HL-60 (cell line): ENCODE data around the gene ST6GALNAC2.

Experiments used
- CTCF ChIP-seq: IDR thresholded peaks from one replicate; pipeline ENCODE4 v1.5.1; 2011; ENCODE audit warnings: low read length, control low read depth, inconsistent platforms; ENCODE audit not compliant: insufficient read depth
- GABPA ChIP-seq: IDR thresholded peaks from 2 replicates; pipeline ENCODE4 v1.6.1; 2012; ENCODE audit warnings: low read depth
- POLR2AphosphoS5 ChIP-seq: IDR thresholded peaks from 2 replicates; pipeline ENCODE4 v1.6.1; 2012; ENCODE audit warnings: low read depth
- REST ChIP-seq: IDR thresholded peaks from 2 replicates; pipeline ENCODE4 v1.6.1; 2012; ENCODE audit warnings: low read depth; ENCODE audit not compliant: insufficient replicate concordance
- SPI1 ChIP-seq: IDR thresholded peaks from 2 replicates; pipeline ENCODE4 v1.6.1; 2012; ENCODE audit warnings: low read depth, mild to moderate bottlenecking, borderline replicate concordance

GRCh38 chr17:76633628-76634328 lies 48.1 kb upstream of the ST6GALNAC2 start:
- TF ChIP-seq CTCF (no peak), GABPA (no peak), REST (no peak), POLR2AphosphoS5 (no peak), SPI1 (no peak)
